ENCODE measurements around the gene KCNG3. TPM values are rescaled to one million over a fixed set of nuclear protein-coding genes. Genes with fewer than 3 reads are reported as not detected.

The KCNG3 gene
- total and polyA plus RNA-seq, 2 experiments from 2014 or later, result not detected

DNA sequence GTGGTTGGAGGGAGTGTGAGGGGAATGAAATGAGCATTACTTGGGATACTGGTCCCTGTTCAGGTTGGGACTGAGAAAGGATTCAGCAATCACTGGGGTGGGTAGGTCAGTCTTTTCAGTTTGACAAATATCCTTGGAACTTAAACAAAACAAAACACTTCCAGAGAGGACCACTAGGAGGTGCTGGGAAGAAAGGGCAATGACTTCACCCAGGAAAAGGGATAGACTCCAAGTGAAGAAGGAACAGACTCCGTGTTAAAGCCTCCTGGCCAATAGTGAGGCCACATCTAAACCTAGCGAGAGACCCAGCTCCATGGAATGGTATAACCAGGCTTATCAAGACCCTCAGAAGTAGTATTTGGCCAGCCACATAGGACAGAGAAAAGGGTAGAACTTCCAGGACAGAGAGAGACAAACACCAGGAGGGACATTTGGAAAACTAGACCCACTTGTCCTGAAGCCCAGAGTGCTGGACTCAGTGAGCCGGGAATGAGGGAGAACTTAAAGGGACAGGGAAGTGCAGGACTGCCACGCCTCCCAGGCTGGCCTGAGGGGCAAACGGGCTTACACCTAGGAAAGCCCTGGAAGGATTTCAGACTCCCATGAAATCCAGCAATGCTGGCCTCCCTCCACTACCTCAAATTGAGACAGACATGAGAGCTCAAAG lies 19.6 kb upstream of the KCNG3 start:
- Histone ChIP-seq H3K4me3 (no peak overlapping the region), H3K9me2 (ENCODE audit: insufficient read depth) (no peaks in the 10 kb centered on the region), H3K4me1 (ENCODE audit: insufficient read depth) (no peaks in the 10 kb centered on the region), H4K20me1 (ENCODE audit: insufficient read depth) (no peaks in the 10 kb centered on the region), H3K9ac (no peak overlapping the region), H3K9me3 (ENCODE audit: low read depth) (no peaks in the 10 kb centered on the region), H3F3A (ENCODE audit: insufficient read depth) (no peaks in the 10 kb centered on the region), H3K36me3 (ENCODE audit: low read depth) (no peaks in the 10 kb centered on the region), H3K79me2 (ENCODE audit: insufficient read depth) (no peaks in the 10 kb centered on the region), H3K4me2 (ENCODE audit: unreplicated experiment) (no peak overlapping the region), H2AFZ (peak overlapping the region; percentile 59; the same call in 1 of the 2 replicates), H3K27ac (no peak overlapping the region), H3K27me3 (replicated peaks; ENCODE audit: insufficient read depth) (no peaks in the 10 kb centered on the region)
- peak; percentile 71 for DNase-seq
- 18 to 19% methylated on average over 5 of the region's 5 CpGs for WGBS, 2 experiments (ENCODE audit: low coverage in 1 of 2, low lambda C conversion rate in 2 of 2, missing lambda C conversion rate in 2 of 2)
- in situ Hi-C loops (cut with MboI), result no loop called here
- TF ChIP-seq EZH2 (IDR thresholded peaks at IDR 0.05; ENCODE audit: insufficient read depth, poor library complexity, severe bottlenecking) (no peak), EZH2phosphoT487 (IDR thresholded peaks at IDR 0.05; ENCODE audit: insufficient read depth, low read depth) (no peak)

DNA sequence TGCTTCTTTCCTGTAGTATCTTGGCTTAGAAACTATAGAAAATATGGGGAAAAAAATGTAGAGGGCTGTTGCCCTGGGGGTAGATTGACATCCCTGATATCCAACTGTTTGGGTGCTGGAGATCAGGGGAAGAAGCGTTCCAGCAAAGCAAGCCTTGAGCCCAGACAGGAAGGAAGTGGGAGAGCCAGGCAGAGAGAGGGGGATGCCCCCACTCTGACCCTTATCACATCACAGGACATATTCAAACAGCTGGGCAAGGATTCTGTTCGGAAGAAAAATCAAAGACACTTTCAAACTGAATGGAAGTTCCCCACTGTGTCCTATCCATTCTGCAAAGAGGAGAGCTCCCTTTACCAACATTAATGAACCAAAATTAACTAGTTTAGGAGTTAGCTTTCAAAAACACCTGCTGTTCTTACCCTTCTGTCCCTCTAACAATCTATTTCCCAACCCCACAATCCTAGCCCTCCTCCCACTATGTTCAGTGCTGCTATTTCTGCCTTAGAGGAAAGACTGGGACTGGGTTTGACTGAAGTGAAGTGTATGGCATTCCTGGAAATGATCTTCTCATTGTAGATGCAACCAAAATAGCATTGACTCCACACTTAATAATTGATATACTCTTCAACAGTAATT lies 16.9 kb upstream of the KCNG3 start:
- no peaks in the 10 kb centered on the region for H3K79me2 ChIP-seq (ENCODE audit: insufficient read depth)
- 26 to 27% methylated on average over 2 of the region's 2 CpGs for WGBS, 2 experiments (ENCODE audit: low coverage in 1 of 2, low lambda C conversion rate in 2 of 2, missing lambda C conversion rate in 2 of 2)
- H3K9me2 ChIP-seq (ENCODE audit: insufficient read depth), result no peaks in the 10 kb centered on the region
- DNase-seq, result no peak
- H3K27me3 ChIP-seq (replicated peaks; ENCODE audit: insufficient read depth), result no peaks in the 10 kb centered on the region
- no peak overlapping the region for H3K4me3 ChIP-seq
- no peaks in the 10 kb centered on the region for H3K9me3 ChIP-seq (ENCODE audit: low read depth)
- H3F3A ChIP-seq (ENCODE audit: insufficient read depth), result no peaks in the 10 kb centered on the region
- H3K36me3 ChIP-seq (ENCODE audit: low read depth), result no peaks in the 10 kb centered on the region
- no peak overlapping the region for H3K9ac ChIP-seq
- no peak overlapping the region for H2AFZ ChIP-seq
- H3K27ac ChIP-seq, result no peak overlapping the region
- H3K4me1 ChIP-seq (ENCODE audit: insufficient read depth), result no peaks in the 10 kb centered on the region
- H3K4me2 ChIP-seq (ENCODE audit: unreplicated experiment), result no peak overlapping the region
- in situ Hi-C loops (cut with MboI), result no loop called here
- TF ChIP-seq EZH2phosphoT487 (IDR thresholded peaks at IDR 0.05; ENCODE audit: insufficient read depth, low read depth), result no peak
- TF ChIP-seq EZH2 (IDR thresholded peaks at IDR 0.05; ENCODE audit: insufficient read depth, poor library complexity, severe bottlenecking), result no peak
- no peaks in the 10 kb centered on the region for H4K20me1 ChIP-seq (ENCODE audit: insufficient read depth)

DNA sequence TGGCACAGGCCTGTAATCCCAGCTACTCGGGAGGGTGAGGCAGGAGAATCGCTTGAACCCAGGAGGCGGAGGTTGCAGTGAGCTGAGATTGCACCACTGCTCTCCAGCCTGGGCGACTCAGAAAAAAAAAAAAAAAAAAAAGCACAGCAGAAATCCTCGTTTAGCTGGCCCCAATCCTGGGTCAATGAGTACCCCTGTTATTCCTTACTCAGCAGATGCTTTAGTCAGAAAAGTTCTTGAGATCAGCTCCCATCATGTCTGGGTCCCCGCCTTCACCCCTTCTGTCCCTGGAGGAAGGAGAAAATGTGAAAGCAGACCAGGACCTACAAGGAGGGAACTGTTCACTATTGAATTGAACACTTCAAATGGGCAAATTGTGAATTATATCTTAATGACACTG lies 16.4 kb upstream of the KCNG3 start:
- Histone ChIP-seq H3K9ac (no peak overlapping the region), H3K4me2 (ENCODE audit: unreplicated experiment) (no peak overlapping the region), H3K9me2 (ENCODE audit: insufficient read depth) (no peaks in the 10 kb centered on the region), H3F3A (ENCODE audit: insufficient read depth) (no peaks in the 10 kb centered on the region), H3K36me3 (ENCODE audit: low read depth) (no peaks in the 10 kb centered on the region), H3K79me2 (ENCODE audit: insufficient read depth) (no peaks in the 10 kb centered on the region), H4K20me1 (ENCODE audit: insufficient read depth) (no peaks in the 10 kb centered on the region), H3K27me3 (replicated peaks; ENCODE audit: insufficient read depth) (no peaks in the 10 kb centered on the region), H3K4me3 (no peak overlapping the region), H3K9me3 (ENCODE audit: low read depth) (no peaks in the 10 kb centered on the region), H3K4me1 (ENCODE audit: insufficient read depth) (no peaks in the 10 kb centered on the region), H2AFZ (no peak overlapping the region), H3K27ac (no peak overlapping the region)
- in situ Hi-C loops (cut with MboI), result no loop called here
- 74 to 80% methylated on average over 5 to 6 of the region's 6 CpGs for WGBS, 2 experiments (ENCODE audit: low coverage in 1 of 2, low lambda C conversion rate in 2 of 2, missing lambda C conversion rate in 2 of 2)
- DNase-seq, result no peak
- TF ChIP-seq EZH2 (IDR thresholded peaks at IDR 0.05; ENCODE audit: insufficient read depth, poor library complexity, severe bottlenecking) (no peak), EZH2phosphoT487 (IDR thresholded peaks at IDR 0.05; ENCODE audit: insufficient read depth, low read depth) (no peak)

DNA sequence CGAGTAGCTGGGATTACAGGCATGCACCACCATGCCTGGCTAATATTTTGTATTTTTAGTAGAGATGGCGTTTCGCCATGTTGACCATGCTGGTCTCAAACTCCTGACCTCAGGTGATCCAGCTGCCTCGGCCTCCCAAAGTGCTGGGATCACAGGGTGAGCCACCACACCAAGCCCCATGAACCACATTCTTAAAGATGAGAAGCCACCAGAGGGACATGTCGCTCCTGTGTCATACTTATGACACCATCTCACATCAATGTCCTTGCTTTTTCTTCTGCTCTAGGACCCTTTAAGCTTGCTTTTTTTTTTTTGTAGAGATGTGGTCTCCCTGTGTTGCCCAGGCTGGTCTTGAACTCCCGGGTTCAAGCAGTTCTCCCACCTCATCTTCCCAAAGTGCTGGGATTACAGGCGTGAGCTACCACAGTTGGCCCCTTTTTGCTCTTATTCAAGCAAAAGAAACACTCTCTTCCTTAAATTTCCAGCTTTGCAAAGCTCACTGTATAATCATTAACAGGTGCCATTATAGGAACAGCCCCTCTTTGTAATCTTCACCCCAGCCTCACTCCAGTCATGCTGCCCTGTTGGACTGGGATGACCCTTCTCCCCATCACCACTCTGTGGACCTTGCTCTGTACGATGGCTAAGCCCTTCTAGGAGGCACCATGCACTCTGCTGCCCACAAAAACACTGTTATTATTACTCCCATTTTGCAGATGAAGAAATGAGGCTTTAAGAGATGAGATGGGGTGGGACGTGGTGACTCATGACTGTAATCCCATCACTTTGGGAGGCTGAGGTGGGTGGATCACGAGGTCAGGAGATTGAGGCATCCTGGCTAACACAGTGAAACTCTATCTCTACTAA lies 10.8 kb upstream of the KCNG3 start:
- Histone ChIP-seq H3K36me3 (ENCODE audit: low read depth) (no peaks in the 10 kb centered on the region), H3K79me2 (ENCODE audit: insufficient read depth) (no peaks in the 10 kb centered on the region), H3K4me1 (ENCODE audit: insufficient read depth) (no peaks in the 10 kb centered on the region), H3K4me2 (ENCODE audit: unreplicated experiment) (no peak overlapping the region), H3K27me3 (replicated peaks; ENCODE audit: insufficient read depth) (no peaks in the 10 kb centered on the region), H3K9me3 (ENCODE audit: low read depth) (no peaks in the 10 kb centered on the region), H4K20me1 (ENCODE audit: insufficient read depth) (no peaks in the 10 kb centered on the region), H3K9ac (no peak overlapping the region), H3K9me2 (ENCODE audit: insufficient read depth) (no peaks in the 10 kb centered on the region), H3F3A (ENCODE audit: insufficient read depth) (no peaks in the 10 kb centered on the region), H3K27ac (no peak overlapping the region), H3K4me3 (no peak overlapping the region), H2AFZ (no peak overlapping the region)
- WGBS, 2 experiments (ENCODE audit: low coverage in 1 of 2, low lambda C conversion rate in 2 of 2, missing lambda C conversion rate in 2 of 2), result 71 to 79% methylated on average over 10 of the region's 10 CpGs
- DNase-seq, result no peak
- no peak for TF ChIP-seq EZH2 (IDR thresholded peaks at IDR 0.05; ENCODE audit: insufficient read depth, poor library complexity, severe bottlenecking)
- no peak for TF ChIP-seq EZH2phosphoT487 (IDR thresholded peaks at IDR 0.05; ENCODE audit: insufficient read depth, low read depth)
- in situ Hi-C loops (cut with MboI), result loop anchor here (10.0 kb wide), 1 partner anchor 160 kb away; no protein-coding TSS in a partner anchor

Data from GM23248 (cell line).